ENCODE results near the gene PTPRG. TPM values are rescaled to one million over a fixed set of nuclear protein-coding genes. Genes with fewer than 3 reads are reported as not detected.

The PTPRG gene
- total RNA-seq, 1 experiment from 2014 or later: 0.74 TPM

GRCh38 chr3:61805510-61806080, 244.2 kb downstream of the PTPRG start:
- ATAC-seq (no peak), DNase-seq (ENCODE audit: low read depth, low spot score) (no peak)
- POLR2A ChIA-PET: no interaction called here
- no TSS peak for BruUV-seq (replicated peaks)
- H3K27ac ChIP-seq (ENCODE audit: low read length): no peak overlapping the region
- H3K27me3 ChIP-seq (ENCODE audit: control insufficient read depth, insufficient read depth, low read length): no peaks in the 10 kb centered on the region
- CTCF ChIA-PET: no interaction called here
- no peaks in the 10 kb centered on the region for H3K4me1 ChIP-seq (ENCODE audit: control insufficient read depth, insufficient read depth, low read length)
- in situ Hi-C loops (cut with HindIII; ENCODE audit: low pct_unique_long_range_greater_than_20kb, low sequenced_read_pairs): no loop called here
- H3K36me3 ChIP-seq (ENCODE audit: control insufficient read depth, insufficient read depth, low read length): no peaks in the 10 kb centered on the region
- intact Hi-C loops (cut with micrococcal nuclease; ENCODE audit: unreplicated experiment): no loop called here
- H3K9me3 ChIP-seq (ENCODE audit: control insufficient read depth, insufficient read depth, low read depth, low read length): no peaks in the 10 kb centered on the region
- H3K4me3 ChIP-seq (ENCODE audit: low read depth in 2 of 2, low read length in 2 of 2): no peak overlapping the region
- no peak for TF ChIP-seq SIN3A (IDR thresholded peaks at IDR 0.05; ENCODE audit: borderline replicate concordance, insufficient read depth, low read depth, low read length)
- no peak for TF ChIP-seq CTCF (IDR thresholded peaks at IDR 0.05)
- TF ChIP-seq POLR2AphosphoS5 (IDR thresholded peaks at IDR 0.05; ENCODE audit: low read depth, low read length): no peak
- no peak for TF ChIP-seq REST (IDR thresholded peaks at IDR 0.05; ENCODE audit: insufficient read depth in 1 of 2, low read depth in 2 of 2, low read length in 1 of 2)
- no peak for TF ChIP-seq TCF7L2 (IDR thresholded peaks at IDR 0.05; ENCODE audit: low read depth, low read length)

GRCh38 chr3:61806810-61807209, 245.4 kb downstream of the PTPRG start:
- no peaks in the 10 kb centered on the region for H3K9me3 ChIP-seq (ENCODE audit: control insufficient read depth, insufficient read depth, low read depth, low read length)
- in situ Hi-C loops (cut with HindIII; ENCODE audit: low pct_unique_long_range_greater_than_20kb, low sequenced_read_pairs) (no loop called here), intact Hi-C loops (cut with micrococcal nuclease; ENCODE audit: unreplicated experiment) (no loop called here)
- no peak for TF ChIP-seq TCF7L2 (IDR thresholded peaks at IDR 0.05; ENCODE audit: low read depth, low read length)
- TF ChIP-seq CTCF (IDR thresholded peaks at IDR 0.05): no peak
- no peak for TF ChIP-seq SIN3A (IDR thresholded peaks at IDR 0.05; ENCODE audit: borderline replicate concordance, insufficient read depth, low read depth, low read length)
- no peak for TF ChIP-seq POLR2AphosphoS5 (IDR thresholded peaks at IDR 0.05; ENCODE audit: low read depth, low read length)
- no peak for TF ChIP-seq REST (IDR thresholded peaks at IDR 0.05; ENCODE audit: insufficient read depth in 1 of 2, low read depth in 2 of 2, low read length in 1 of 2)
- H3K36me3 ChIP-seq (ENCODE audit: control insufficient read depth, insufficient read depth, low read length): no peaks in the 10 kb centered on the region
- no peak for DNase-seq (ENCODE audit: low read depth, low spot score)
- ChIA-PET POLR2A (no interaction called here), CTCF (no interaction called here)
- no peak overlapping the region for H3K4me3 ChIP-seq (ENCODE audit: low read depth in 2 of 2, low read length in 2 of 2)
- BruUV-seq (replicated peaks): no TSS peak
- H3K27me3 ChIP-seq (ENCODE audit: control insufficient read depth, insufficient read depth, low read length): no peaks in the 10 kb centered on the region
- H3K27ac ChIP-seq (ENCODE audit: low read length): no peak overlapping the region
- ATAC-seq: no peak
- no peaks in the 10 kb centered on the region for H3K4me1 ChIP-seq (ENCODE audit: control insufficient read depth, insufficient read depth, low read length)

Data from Panc1 (cell line).